LNCaP clone FGC (cell line): ENCODE data around the gene CLMN.

ENCODE experiments used
- DNase-seq: peaks from one replicate; pipeline ENCODE4 v3.0.0-alpha.2; 2011; ENCODE audit warnings: low read depth
- H3K4me3 ChIP-seq: 2 replicates; pipeline ENCODE4 v1.5.1; 2011; ENCODE audit warnings: mild to moderate bottlenecking, low read depth, low read length, control low read depth
- CTCF ChIP-seq: IDR thresholded peaks from 2 replicates; pipeline ENCODE4 v1.5.1; 2012; ENCODE audit warnings: mild to moderate bottlenecking; ENCODE audit not compliant: control insufficient read depth, insufficient read depth; ENCODE audit errors: extremely low read depth

CLMN gene

GRCh38 chr14:95305940-95306339 lies 13.8 kb downstream of the CLMN start:
- DNase-seq: no peak
- no peak overlapping the region for H3K4me3 ChIP-seq
- TF ChIP-seq CTCF: no peak

GRCh38 chr14:95305145-95305544 lies 14.6 kb downstream of the CLMN start:
- H3K4me3 ChIP-seq: no peak overlapping the region
- no peak for DNase-seq
- no peak for TF ChIP-seq CTCF

GRCh38 chr14:95304342-95304741 lies 15.4 kb downstream of the CLMN start:
- DNase-seq: no peak
- no peak overlapping the region for H3K4me3 ChIP-seq
- TF ChIP-seq CTCF: no peak

GRCh38 chr14:95303552-95303951 lies 16.2 kb downstream of the CLMN start:
- no peak for DNase-seq
- H3K4me3 ChIP-seq: no peak overlapping the region
- TF ChIP-seq CTCF: no peak

GRCh38 chr14:95302667-95303506 lies 16.8 kb downstream of the CLMN start:
- no peak for TF ChIP-seq CTCF
- H3K4me3 ChIP-seq: no peak overlapping the region
- DNase-seq: no peak

GRCh38 chr14:95301527-95302187 lies 18.1 kb downstream of the CLMN start:
- no peak overlapping the region for H3K4me3 ChIP-seq
- TF ChIP-seq CTCF: no peak
- no peak for DNase-seq
